Measurements from ENCODE around the gene NTNG2. TPM values are rescaled to one million over a fixed set of nuclear protein-coding genes. Genes with fewer than 3 reads are reported as not detected.
A peak's percentile ranks its signal among the peaks of the same experiment; 100 is the strongest.

The NTNG2 gene
- total RNA-seq, 1 donor from 2014 or later = 6.2 TPM

DNA sequence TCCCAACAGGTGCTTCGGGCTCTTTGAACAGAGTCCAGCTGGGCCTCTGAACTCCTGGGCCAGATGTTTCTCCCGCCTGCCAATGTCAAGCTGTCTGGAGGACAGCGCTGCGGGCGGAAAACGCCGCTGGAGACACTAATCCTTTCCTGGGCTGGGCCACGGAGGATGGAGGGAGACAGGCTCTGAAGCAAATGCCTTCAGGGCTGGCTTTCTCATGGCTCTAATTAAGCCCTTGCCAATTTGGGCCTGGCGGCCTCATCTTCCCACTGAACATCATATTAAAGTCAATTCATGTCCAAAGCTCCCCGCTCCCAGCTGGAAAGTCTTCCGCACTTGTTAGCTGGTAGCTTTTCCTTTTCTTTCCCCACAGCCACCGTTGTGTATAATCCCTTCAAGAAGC is 72.7 kb downstream of the NTNG2 start:
- no peaks in the 10 kb centered on the region for H3K36me3 Mint-ChIP-seq (ENCODE audit: unreplicated experiment)
- H3K4me3 Mint-ChIP-seq (ENCODE audit: unreplicated experiment) = no peak overlapping the region
- no peaks in the 10 kb centered on the region for H3K4me1 Mint-ChIP-seq (ENCODE audit: unreplicated experiment)
- TF ChIP-seq CTCF (IDR thresholded peaks at IDR 0.05) = no peak
- H3K27ac Mint-ChIP-seq (ENCODE audit: unreplicated experiment) = no peak overlapping the region
- DNase-seq (ENCODE audit: extremely low spot score, unreplicated experiment) = no peak
- no peaks in the 10 kb centered on the region for H3K9me3 Mint-ChIP-seq (ENCODE audit: unreplicated experiment)
- H3K27me3 Mint-ChIP-seq (ENCODE audit: unreplicated experiment) = peaks cover 19% of the 10 kb centered on the region

GRCh38 chr9:132235125-132235524 is 73.3 kb downstream of the NTNG2 start:
- Mint-ChIP-seq H3K4me3 (ENCODE audit: unreplicated experiment) (no peak overlapping the region), H3K36me3 (ENCODE audit: unreplicated experiment) (no peaks in the 10 kb centered on the region), H3K27ac (ENCODE audit: unreplicated experiment) (no peak overlapping the region), H3K27me3 (ENCODE audit: unreplicated experiment) (peaks cover 19% of the 10 kb centered on the region), H3K4me1 (ENCODE audit: unreplicated experiment) (no peaks in the 10 kb centered on the region), H3K9me3 (ENCODE audit: unreplicated experiment) (no peaks in the 10 kb centered on the region)
- TF ChIP-seq CTCF (IDR thresholded peaks at IDR 0.05) = no peak
- DNase-seq (ENCODE audit: extremely low spot score, unreplicated experiment) = no peak

DNA sequence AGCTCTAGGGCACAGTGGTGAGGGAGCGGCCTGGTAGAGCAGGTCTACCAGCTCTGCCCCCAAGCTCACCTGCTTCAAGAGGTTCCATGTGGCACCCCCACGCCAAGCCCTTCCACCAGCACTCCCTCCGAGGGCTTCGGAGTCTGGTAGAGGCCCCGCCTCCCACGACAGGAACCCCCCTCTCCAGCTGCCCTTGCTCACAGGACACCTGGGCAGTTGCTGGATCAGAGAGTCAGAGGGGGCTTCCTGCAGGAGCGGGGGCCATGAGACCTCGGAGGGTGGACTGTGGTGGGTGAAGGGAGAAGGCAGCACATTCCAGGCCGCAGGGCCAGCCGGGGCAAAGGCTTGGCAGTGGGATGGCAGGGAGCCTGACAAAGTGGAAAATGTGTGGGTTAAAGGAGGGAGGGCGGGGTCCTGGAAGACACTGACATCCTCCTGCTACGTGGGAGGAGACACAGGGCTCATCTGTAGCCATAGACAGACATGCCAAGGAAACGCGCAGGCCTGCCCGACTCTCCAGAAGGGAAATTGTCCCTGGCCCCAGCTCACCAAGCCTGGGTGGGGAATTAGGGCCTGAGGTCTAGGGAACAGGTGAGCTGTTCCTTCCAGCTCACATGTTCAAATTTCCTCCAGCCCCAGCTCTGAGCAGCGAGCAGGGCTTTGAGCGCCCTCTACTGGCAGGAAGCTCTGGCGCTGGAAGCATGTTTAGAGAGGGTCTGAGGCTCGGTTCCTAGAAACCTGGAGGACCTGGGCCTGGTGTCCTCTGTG is 74.2 kb downstream of the NTNG2 start:
- H3K4me1 Mint-ChIP-seq (ENCODE audit: unreplicated experiment) = no peaks in the 10 kb centered on the region
- H3K27me3 Mint-ChIP-seq (ENCODE audit: unreplicated experiment) = peaks cover 19% of the 10 kb centered on the region
- peak; percentile 98 for TF ChIP-seq CTCF (IDR thresholded peaks at IDR 0.05)
- no peaks in the 10 kb centered on the region for H3K36me3 Mint-ChIP-seq (ENCODE audit: unreplicated experiment)
- DNase-seq (ENCODE audit: extremely low spot score, unreplicated experiment) = peak; percentile 91
- no peak overlapping the region for H3K27ac Mint-ChIP-seq (ENCODE audit: unreplicated experiment)
- no peaks in the 10 kb centered on the region for H3K9me3 Mint-ChIP-seq (ENCODE audit: unreplicated experiment)
- no peak overlapping the region for H3K4me3 Mint-ChIP-seq (ENCODE audit: unreplicated experiment)

DNA sequence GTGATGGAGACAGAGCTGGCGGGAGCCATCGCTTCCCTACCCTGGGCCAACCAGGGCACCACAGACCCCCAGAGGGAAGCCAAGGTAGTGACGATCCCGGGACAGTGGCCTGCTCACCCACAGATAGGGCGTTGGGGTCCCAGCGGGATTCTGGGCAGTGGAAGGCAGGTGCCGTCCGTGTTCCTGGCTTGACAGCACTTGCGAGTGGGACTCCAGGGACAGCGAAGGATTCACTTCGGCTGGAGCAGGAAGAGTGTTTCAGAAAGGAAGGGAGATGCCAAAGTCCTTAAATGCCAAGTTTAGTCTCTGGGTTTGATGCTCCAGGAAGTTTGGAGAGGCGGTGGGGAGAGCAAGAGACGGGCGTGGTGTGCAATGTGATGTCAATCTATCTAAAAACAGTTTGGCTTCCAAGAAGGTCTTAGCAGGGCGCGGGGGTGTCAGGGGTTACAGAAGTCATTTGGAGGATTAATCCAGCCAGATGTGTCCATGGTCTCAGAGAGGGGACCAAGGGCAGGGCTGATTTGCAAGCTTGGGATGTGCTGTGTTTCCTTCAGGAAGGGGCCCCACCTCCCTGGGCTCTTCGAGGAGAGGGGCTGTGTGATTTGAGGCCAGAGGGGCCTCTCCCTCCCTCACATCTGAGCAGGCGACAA is 74.9 kb downstream of the NTNG2 start:
- H3K27me3 Mint-ChIP-seq (ENCODE audit: unreplicated experiment) = peaks cover 22% of the 10 kb centered on the region
- peaks cover 4% of the 10 kb centered on the region for H3K4me1 Mint-ChIP-seq (ENCODE audit: unreplicated experiment)
- no peak overlapping the region for H3K27ac Mint-ChIP-seq (ENCODE audit: unreplicated experiment)
- H3K9me3 Mint-ChIP-seq (ENCODE audit: unreplicated experiment) = no peaks in the 10 kb centered on the region
- no peak overlapping the region for H3K4me3 Mint-ChIP-seq (ENCODE audit: unreplicated experiment)
- peak; percentile 42 for TF ChIP-seq CTCF (IDR thresholded peaks at IDR 0.05)
- no peak for DNase-seq (ENCODE audit: extremely low spot score, unreplicated experiment)
- no peaks in the 10 kb centered on the region for H3K36me3 Mint-ChIP-seq (ENCODE audit: unreplicated experiment)

GRCh38 chr9:132237481-132237880 is 75.6 kb downstream of the NTNG2 start:
- peaks cover 8% of the 10 kb centered on the region for H3K4me1 Mint-ChIP-seq (ENCODE audit: unreplicated experiment)
- no peak for TF ChIP-seq CTCF (IDR thresholded peaks at IDR 0.05)
- H3K36me3 Mint-ChIP-seq (ENCODE audit: unreplicated experiment) = no peaks in the 10 kb centered on the region
- H3K27me3 Mint-ChIP-seq (ENCODE audit: unreplicated experiment) = peaks cover 24% of the 10 kb centered on the region
- DNase-seq (ENCODE audit: extremely low spot score, unreplicated experiment) = no peak
- no peak overlapping the region for H3K4me3 Mint-ChIP-seq (ENCODE audit: unreplicated experiment)
- no peaks in the 10 kb centered on the region for H3K9me3 Mint-ChIP-seq (ENCODE audit: unreplicated experiment)
- no peak overlapping the region for H3K27ac Mint-ChIP-seq (ENCODE audit: unreplicated experiment)

Data from osteocyte (in vitro differentiated cells).